GM12874 (cell line): ENCODE measurements around the gene RFTN2.

Source experiments
- TF ChIP-seq, protein P1 (sequence below): IDR thresholded peaks from 2 replicates; pipeline ENCODE4 v1.5.1; 2011; ENCODE audit warnings: low read depth, mild to moderate bottlenecking, control low read depth, low read length, moderate library complexity; ENCODE audit not compliant: insufficient read depth

The RFTN2 gene

DNA sequence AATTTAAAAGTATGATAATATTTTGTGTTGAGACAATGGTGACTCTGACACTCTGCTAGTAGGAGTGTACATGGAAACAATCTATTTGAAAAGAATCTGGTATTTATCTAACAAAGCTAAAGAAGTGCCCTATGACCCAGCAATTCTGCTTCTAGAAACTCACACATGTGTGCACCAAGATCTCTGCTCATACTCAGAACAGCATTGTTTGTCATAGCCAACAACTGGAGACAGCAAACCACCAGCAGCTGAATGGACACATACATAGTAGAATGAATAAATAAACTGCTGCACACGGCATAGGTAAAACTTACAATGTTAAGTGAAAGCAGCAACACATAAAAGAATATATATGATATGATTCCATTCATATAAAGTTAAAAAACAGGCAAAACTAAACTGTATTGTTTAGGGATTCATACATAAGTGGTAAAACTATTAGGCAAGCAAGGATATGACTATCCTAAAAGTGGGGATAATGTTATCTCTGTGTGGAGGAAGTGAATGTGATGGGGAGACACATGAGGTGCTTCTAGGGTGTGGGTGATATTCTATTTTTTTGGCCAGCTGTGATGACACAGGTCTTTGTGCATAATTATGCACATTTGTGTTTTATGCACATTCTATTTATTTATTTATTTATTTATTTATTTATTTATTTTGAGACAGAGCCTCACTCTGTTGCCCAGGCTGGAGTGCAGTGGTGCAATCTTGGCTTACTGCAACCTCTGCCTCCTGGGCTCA, 71.1 kb downstream of the RFTN2 start:
- TF ChIP-seq, protein P1, sequence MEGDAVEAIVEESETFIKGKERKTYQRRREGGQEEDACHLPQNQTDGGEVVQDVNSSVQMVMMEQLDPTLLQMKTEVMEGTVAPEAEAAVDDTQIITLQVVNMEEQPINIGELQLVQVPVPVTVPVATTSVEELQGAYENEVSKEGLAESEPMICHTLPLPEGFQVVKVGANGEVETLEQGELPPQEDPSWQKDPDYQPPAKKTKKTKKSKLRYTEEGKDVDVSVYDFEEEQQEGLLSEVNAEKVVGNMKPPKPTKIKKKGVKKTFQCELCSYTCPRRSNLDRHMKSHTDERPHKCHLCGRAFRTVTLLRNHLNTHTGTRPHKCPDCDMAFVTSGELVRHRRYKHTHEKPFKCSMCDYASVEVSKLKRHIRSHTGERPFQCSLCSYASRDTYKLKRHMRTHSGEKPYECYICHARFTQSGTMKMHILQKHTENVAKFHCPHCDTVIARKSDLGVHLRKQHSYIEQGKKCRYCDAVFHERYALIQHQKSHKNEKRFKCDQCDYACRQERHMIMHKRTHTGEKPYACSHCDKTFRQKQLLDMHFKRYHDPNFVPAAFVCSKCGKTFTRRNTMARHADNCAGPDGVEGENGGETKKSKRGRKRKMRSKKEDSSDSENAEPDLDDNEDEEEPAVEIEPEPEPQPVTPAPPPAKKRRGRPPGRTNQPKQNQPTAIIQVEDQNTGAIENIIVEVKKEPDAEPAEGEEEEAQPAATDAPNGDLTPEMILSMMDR: no peak

DNA sequence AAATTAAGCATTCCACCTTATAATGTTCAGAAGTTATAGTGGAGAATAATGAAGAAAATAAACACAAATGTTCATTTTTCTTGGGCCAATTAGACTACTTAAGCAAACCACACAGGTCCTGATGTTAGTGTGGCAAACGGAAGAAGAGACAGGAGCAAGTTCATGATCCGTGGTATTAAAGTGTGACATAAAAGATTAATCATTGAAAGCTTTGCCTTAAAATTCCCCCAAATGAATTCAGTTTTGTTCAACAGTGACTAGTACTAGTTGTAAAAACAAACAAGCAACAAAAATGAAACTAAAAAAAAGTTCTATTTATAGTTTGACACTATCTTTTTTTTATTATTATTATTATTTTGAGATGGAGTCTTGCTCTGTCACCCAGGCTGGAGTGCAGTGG, 73.7 kb downstream of the RFTN2 start:
- TF ChIP-seq, protein P1: no peak

DNA sequence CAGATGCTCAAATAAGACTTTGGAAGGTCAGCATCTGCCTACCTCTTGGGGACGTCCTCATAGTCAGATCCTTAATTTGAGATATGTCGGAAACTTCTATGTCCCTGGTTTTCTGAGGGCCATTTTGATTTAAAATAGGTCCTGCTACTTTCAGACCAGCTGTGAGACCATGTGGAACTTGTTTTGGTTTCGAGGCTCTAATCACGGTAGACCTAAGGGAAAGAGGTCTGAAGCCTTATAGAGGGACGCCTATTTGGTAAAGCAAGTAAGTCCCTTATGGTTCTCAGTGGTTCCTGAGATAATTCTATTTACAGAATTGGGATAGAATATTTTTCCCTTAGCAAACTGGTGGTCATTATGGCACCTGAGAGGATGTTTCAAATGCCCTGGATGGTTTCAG, 75.1 kb downstream of the RFTN2 start:
- TF ChIP-seq, protein P1: no peak

DNA sequence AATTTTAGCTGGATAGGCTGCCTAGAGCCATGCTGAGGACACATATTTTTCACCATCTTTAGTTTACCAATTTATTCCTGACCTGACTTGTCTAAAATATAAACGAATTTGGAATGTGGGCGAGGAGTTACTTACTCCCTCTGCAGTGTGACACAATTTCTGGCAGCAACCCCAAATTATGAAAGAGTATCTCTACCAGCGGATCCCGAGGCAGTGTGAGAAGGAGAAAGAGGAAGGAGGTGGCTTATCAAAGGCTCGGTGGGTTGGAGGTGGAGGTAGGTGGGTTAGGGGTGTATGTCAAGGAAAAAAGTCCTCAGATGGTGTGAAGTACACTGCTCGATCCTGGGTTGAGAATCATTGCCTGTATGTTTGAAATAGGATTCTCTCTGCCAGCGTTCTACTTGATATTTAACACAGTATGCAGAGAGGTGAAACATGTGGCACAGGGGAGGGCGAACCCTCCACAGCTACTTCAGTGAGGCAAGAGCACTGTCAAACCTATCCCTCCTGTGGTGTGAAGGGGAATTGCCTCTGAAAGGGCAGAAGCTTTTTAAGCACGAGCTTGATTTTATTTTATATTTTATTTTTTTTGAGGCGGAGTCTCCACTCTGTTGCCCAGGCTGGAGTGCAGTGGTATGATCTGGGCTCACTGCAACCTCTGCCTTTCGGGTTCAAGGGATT, 76.0 kb downstream of the RFTN2 start:
- TF ChIP-seq, protein P1: peak; percentile 49

DNA sequence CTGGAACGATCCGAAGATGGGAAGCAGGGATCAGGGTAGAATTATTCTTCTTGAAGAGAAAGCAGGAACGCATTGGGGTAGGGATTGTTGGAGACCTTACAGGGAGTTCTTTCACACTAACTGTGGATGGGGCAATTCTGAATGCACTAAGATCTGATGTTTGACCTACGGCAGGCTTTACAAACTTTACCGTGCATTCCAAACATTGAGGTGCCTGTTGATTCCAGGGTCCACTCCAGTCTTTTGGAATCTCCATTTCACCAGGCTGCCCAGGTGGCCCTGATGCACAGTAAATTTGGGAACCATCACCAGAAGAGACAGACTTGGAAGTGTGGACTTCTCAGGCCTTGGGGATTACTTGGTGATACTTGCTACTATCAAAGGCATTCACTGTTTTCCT, 76.9 kb downstream of the RFTN2 start:
- TF ChIP-seq, protein P1: no peak

DNA sequence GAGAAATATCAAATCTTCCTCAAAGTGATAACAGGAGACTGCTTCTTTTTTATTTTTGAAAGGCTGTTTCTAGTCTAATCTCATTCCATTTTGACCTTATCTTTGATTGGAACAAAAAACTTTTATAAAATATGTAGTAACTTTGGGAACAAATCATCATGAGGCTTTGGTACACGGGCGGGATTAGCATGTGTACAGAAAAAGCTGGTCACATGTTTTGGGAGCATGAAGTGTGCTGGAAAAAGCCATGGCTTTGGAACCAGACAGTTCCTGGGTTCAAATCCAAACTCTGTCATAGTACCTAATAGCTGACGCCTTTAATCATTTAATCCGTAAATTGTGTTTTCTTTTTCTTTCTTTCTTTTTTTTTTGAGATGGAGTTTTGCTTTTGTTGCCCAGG, 78.2 kb downstream of the RFTN2 start:
- TF ChIP-seq, protein P1: no peak

DNA sequence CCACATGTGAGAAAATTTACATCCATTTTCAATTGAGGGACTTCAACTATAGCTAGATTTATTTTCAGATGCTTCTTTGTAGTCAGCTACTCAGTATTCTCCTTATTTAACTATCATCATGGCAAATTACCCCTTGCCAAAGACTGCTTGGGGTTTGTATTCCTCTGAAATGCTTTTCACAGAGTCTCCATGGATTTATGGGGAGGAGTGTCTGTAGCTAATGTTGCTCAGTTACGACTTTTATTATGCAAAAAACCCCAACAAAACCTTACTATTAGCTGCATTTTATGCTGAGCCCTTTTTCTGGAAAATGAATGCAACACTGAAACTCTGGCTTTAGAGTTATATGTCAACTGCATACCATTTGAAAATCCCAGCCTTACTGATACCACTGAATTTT, 78.6 kb downstream of the RFTN2 start:
- TF ChIP-seq, protein P1: no peak
